Measurements from ENCODE around the gene AOPEP.

GRCh38 chr9:94837404-94837803 is 110.9 kb downstream of the AOPEP start:
- no peak for TF ChIP-seq MAX (IDR thresholded peaks at IDR 0.05)
- TF ChIP-seq TCF12 (IDR thresholded peaks at IDR 0.05; ENCODE audit: low read depth): no peak
- no peak for TF ChIP-seq YY1 (IDR thresholded peaks at IDR 0.05; ENCODE audit: low read depth)
- no peak for TF ChIP-seq TAF1 (IDR thresholded peaks at IDR 0.05; ENCODE audit: low read depth)
- TF ChIP-seq EP300 (IDR thresholded peaks at IDR 0.05; ENCODE audit: borderline replicate concordance): no peak
- TF ChIP-seq RAD21 (IDR thresholded peaks at IDR 0.05; ENCODE audit: low read depth): no peak
- TF ChIP-seq REST (IDR thresholded peaks at IDR 0.05; ENCODE audit: low read depth): no peak
- TF ChIP-seq NFIC (IDR thresholded peaks at IDR 0.05): no peak
- TF ChIP-seq USF1 (IDR thresholded peaks at IDR 0.05): no peak
- no peak for TF ChIP-seq CEBPB (IDR thresholded peaks at IDR 0.05)
- no peak for TF ChIP-seq TEAD4 (IDR thresholded peaks at IDR 0.05)
- TF ChIP-seq FOXM1 (IDR thresholded peaks at IDR 0.05; ENCODE audit: borderline replicate concordance, low read depth): no peak
- TF ChIP-seq ZBTB7A (IDR thresholded peaks at IDR 0.05; ENCODE audit: low read depth): no peak
- no peak for TF ChIP-seq CREB1 (IDR thresholded peaks at IDR 0.05; ENCODE audit: low read depth)
